ENCODE measurements around the gene ERVV-1. TPM values are rescaled to one million over a fixed set of nuclear protein-coding genes. Genes with fewer than 3 reads are reported as not detected.

The ERVV-1 gene
- total RNA-seq, 4 donors from 2014 or later = 0.12 TPM; not detected in 3

DNA sequence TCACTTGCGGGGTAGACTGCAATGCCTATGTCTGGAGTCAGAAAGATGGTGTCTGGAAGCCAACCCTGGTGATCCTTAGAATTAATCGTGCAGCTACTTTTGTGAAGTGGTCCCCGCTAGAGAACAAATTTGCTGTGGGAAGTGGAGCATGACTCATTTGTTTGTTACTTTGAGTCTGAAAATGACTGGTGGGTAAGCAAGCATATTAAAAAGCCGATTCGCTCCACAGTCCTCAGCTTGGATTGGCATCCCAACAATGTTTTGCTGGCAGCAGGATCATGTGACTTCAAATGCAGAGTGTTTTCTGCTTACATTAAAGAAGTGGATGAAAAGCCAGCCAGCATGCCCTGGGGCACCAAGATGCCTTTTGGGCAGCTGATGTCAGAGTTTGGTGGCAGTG, 9.5 kb upstream of the ERVV-1 start:
- Histone ChIP-seq H3K27me3 (no peaks in the 10 kb centered on the region), H3K4me3 (no peak overlapping the region), H3K36me3 (no peaks in the 10 kb centered on the region), H3K27ac (no peak overlapping the region), H3K4me1 (no peaks in the 10 kb centered on the region), H3K9me3 (no peaks in the 10 kb centered on the region)
- TF ChIP-seq, protein P1, sequence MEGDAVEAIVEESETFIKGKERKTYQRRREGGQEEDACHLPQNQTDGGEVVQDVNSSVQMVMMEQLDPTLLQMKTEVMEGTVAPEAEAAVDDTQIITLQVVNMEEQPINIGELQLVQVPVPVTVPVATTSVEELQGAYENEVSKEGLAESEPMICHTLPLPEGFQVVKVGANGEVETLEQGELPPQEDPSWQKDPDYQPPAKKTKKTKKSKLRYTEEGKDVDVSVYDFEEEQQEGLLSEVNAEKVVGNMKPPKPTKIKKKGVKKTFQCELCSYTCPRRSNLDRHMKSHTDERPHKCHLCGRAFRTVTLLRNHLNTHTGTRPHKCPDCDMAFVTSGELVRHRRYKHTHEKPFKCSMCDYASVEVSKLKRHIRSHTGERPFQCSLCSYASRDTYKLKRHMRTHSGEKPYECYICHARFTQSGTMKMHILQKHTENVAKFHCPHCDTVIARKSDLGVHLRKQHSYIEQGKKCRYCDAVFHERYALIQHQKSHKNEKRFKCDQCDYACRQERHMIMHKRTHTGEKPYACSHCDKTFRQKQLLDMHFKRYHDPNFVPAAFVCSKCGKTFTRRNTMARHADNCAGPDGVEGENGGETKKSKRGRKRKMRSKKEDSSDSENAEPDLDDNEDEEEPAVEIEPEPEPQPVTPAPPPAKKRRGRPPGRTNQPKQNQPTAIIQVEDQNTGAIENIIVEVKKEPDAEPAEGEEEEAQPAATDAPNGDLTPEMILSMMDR (IDR thresholded peaks at IDR 0.05 in 4 of 5, conservative IDR thresholded peaks at IDR 0.05 in 1 of 5) = no peak
- no peak for TF ChIP-seq POLR2A (IDR thresholded peaks at IDR 0.05)
- ATAC-seq (no peak), DNase-seq (no peak)
- intact Hi-C loops (cut with DNase I; ENCODE audit: low total_unique reads) = no loop called here
- in situ Hi-C loops (cut with MboI; ENCODE audit: low sequenced_read_pairs in 4 of 4) = no loop called here

DNA sequence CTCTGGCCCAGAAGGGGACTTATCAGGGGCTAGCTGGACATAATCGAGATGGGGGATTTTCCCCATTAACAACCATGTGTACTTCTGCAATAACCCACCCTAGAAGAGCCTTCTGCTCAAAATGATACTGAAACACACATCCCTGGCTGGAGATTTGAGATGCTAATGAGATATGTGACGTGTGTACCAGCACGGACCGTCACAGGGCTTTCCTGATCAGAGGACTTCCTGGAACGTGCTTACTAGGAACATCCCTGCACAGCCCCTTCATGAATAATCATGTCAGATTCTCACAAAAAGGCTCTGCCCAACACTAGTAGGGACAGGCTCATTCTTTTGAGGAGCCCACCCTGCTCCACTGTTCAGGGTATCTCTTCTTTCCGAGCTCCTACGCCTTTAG, 6.5 kb upstream of the ERVV-1 start:
- no peaks in the 10 kb centered on the region for H3K4me1 ChIP-seq
- no peaks in the 10 kb centered on the region for H3K36me3 ChIP-seq
- H3K9me3 ChIP-seq = no peaks in the 10 kb centered on the region
- in situ Hi-C loops (cut with MboI; ENCODE audit: low sequenced_read_pairs in 4 of 4) = no loop called here
- ATAC-seq (no peak), DNase-seq (no peak)
- H3K4me3 ChIP-seq = peak overlapping the region in 1 of 4 donors; percentile 18
- intact Hi-C loops (cut with DNase I; ENCODE audit: low total_unique reads) = no loop called here
- TF ChIP-seq POLR2A (IDR thresholded peaks at IDR 0.05) = no peak
- TF ChIP-seq, protein P1 (IDR thresholded peaks at IDR 0.05 in 4 of 5, conservative IDR thresholded peaks at IDR 0.05 in 1 of 5) = no peak
- no peaks in the 10 kb centered on the region for H3K27me3 ChIP-seq
- H3K27ac ChIP-seq = no peak overlapping the region

DNA sequence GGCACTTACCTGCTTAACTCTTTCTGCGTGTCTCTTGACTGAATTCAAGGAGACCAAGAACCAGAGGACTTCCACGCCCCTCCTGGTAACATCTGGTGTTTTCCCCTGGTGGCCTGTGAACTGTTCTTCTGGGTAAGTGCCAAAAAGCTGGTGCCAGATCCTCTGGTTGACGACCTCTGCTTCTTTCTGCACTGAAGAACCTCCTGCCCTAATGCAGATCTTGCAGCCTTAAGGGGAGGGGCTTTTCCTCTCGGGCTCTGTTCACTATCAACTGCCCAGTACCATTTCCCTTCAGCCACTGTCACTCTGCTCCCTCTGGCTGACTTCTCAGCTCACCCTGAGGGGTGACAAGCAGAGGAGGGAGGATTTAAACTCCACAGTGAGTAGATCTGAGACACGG, 6.1 kb upstream of the ERVV-1 start:
- intact Hi-C loops (cut with DNase I; ENCODE audit: low total_unique reads) (no loop called here), in situ Hi-C loops (cut with MboI; ENCODE audit: low sequenced_read_pairs in 4 of 4) (no loop called here)
- peak overlapping the region in 1 of 4 donors; percentile 31 for H3K27ac ChIP-seq
- DNase-seq = no peak
- H3K36me3 ChIP-seq = no peaks in the 10 kb centered on the region
- peak overlapping the region in 1 of 4 donors; percentile 18 for H3K4me3 ChIP-seq
- no peaks in the 10 kb centered on the region for H3K27me3 ChIP-seq
- no peak for TF ChIP-seq POLR2A (IDR thresholded peaks at IDR 0.05)
- TF ChIP-seq, protein P1 (IDR thresholded peaks at IDR 0.05 in 4 of 5, conservative IDR thresholded peaks at IDR 0.05 in 1 of 5) = no peak
- ATAC-seq = no peak
- no peaks in the 10 kb centered on the region for H3K9me3 ChIP-seq
- H3K4me1 ChIP-seq = no peaks in the 10 kb centered on the region

DNA sequence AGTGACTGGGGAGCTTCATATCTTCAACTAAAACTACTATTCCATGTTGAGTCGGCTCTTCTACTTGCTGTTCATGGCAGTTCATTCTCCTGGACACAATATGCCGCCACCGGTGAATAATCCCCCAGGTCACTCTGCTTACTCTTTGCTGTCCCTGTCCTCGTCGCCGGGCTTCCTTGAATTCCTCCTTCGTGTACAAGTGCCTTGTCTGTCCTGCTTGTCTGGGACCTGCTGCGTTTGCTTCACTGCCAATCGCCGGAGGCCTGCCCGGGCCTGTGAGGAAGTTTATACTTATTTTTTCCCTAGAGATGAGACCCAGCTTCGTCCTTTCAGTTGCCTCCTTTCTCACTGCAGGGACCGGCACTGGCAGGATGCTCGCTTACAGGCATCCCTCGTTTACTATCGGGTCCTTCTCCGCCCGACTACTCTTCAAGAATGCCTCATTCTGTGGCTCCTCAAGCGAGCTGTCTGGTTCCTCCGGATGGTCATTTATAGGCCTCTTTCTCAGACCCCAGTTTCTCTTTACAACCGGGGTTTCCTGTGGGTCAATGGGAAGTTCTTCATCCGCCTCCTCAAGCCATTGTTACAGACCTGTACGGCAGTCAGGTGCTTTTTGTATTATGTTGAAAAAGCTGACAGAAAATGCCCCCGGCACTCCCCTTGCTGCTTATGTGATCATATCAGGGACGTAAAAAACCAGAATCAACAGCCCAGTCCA, 5.5 kb upstream of the ERVV-1 start:
- Histone ChIP-seq H3K4me1 (no peaks in the 10 kb centered on the region), H3K9me3 (no peaks in the 10 kb centered on the region), H3K4me3 (peak overlapping the region in 1 of 4 donors; percentile 18), H3K27ac (peak overlapping the region in 2 of 4 donors; percentile 10 to 31), H3K27me3 (no peaks in the 10 kb centered on the region), H3K36me3 (no peaks in the 10 kb centered on the region)
- in situ Hi-C loops (cut with MboI; ENCODE audit: low sequenced_read_pairs in 4 of 4) (no loop called here), intact Hi-C loops (cut with DNase I; ENCODE audit: low total_unique reads) (no loop called here)
- TF ChIP-seq POLR2A (IDR thresholded peaks at IDR 0.05) = no peak
- TF ChIP-seq, protein P1 (IDR thresholded peaks at IDR 0.05 in 4 of 5, conservative IDR thresholded peaks at IDR 0.05 in 1 of 5) = no peak
- ATAC-seq (no peak), DNase-seq (no peak)

DNA sequence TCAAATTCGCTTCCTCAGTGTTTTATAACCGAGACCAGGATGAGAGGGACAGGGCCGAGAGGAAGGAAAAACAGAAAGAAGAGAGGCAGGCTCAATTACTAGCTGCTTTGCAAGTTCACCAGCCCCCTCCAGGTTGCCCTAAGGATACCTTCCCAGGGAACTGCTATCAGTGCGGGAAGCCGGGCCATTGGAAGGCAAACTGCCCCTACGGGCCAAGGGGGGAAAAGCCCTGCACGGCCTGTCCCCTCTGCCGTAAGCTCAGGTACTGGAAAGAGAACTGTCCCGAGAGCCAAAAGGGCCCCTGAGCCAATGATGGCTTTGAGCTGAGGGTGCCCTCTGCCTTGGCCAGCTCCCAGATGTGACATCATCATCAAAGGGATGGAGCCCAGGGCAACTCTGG, 3.2 kb upstream of the ERVV-1 start:
- DNase-seq = no peak
- Histone ChIP-seq H3K36me3 (no peaks in the 10 kb centered on the region), H3K27ac (no peak overlapping the region), H3K9me3 (no peaks in the 10 kb centered on the region), H3K27me3 (no peaks in the 10 kb centered on the region), H3K4me3 (no peak overlapping the region), H3K4me1 (no peaks in the 10 kb centered on the region)
- no peak for ATAC-seq
- TF ChIP-seq, protein P1 (IDR thresholded peaks at IDR 0.05 in 4 of 5, conservative IDR thresholded peaks at IDR 0.05 in 1 of 5) = no peak
- TF ChIP-seq POLR2A (IDR thresholded peaks at IDR 0.05) = no peak
- intact Hi-C loops (cut with DNase I; ENCODE audit: low total_unique reads) (no loop called here), in situ Hi-C loops (cut with MboI; ENCODE audit: low sequenced_read_pairs in 4 of 4) (no loop called here)

Data from gastrocnemius medialis (tissue), 4 donors.